ENCODE data around the gene XYLT1. TPM values are rescaled to one million over a fixed set of nuclear protein-coding genes. Genes with fewer than 3 reads are reported as not detected.

The XYLT1 gene
- polyA plus RNA-seq, 1 donor from 2014 or later, result 3.3 TPM

GRCh38 chr16:17433577-17434451, 36.9 kb downstream of the XYLT1 start:
- Histone ChIP-seq H3K9ac (ENCODE audit: low read length) (no peak overlapping the region), H3K36me3 (ENCODE audit: insufficient read depth, low read length) (no peaks in the 10 kb centered on the region), H3K9me2 (ENCODE audit: insufficient read depth, low read length) (no peaks in the 10 kb centered on the region), H3F3A (ENCODE audit: insufficient read depth, low read length, poor library complexity, severe bottlenecking) (no peaks in the 10 kb centered on the region), H3K9me3 (ENCODE audit: low read length) (no peaks in the 10 kb centered on the region), H4K20me1 (ENCODE audit: insufficient read depth) (no peaks in the 10 kb centered on the region), H2AFZ (ENCODE audit: low read depth, low read length) (no peak overlapping the region), H3K4me3 (ENCODE audit: low read length) (no peak overlapping the region), H3K4me2 (ENCODE audit: low read length) (no peak overlapping the region), H3K27me3 (ENCODE audit: insufficient read depth, low read depth, low read length) (no peaks in the 10 kb centered on the region), H3K79me2 (replicated peaks; ENCODE audit: insufficient read depth, low read length) (peaks cover 23% of the 10 kb centered on the region), H3K27ac (ENCODE audit: low read length) (no peak overlapping the region)
- no peak for TF ChIP-seq REST (IDR thresholded peaks at IDR 0.05; ENCODE audit: borderline replicate concordance)
- no peak for TF ChIP-seq EZH2 (IDR thresholded peaks at IDR 0.05; ENCODE audit: borderline replicate concordance, insufficient read depth, low read length, poor library complexity, severe bottlenecking)
- TF ChIP-seq TAF1 (IDR thresholded peaks at IDR 0.05; ENCODE audit: low read depth), result no peak
- TF ChIP-seq EP300 (conservative IDR thresholded peaks at IDR 0.05; ENCODE audit: poor library complexity, severe bottlenecking), result no peak
- TF ChIP-seq MXI1 (conservative IDR thresholded peaks at IDR 0.05; ENCODE audit: poor library complexity, severe bottlenecking), result no peak
- no peak for TF ChIP-seq POLR2AphosphoS5 (IDR thresholded peaks at IDR 0.05)
- no peak for TF ChIP-seq SMC3 (conservative IDR thresholded peaks at IDR 0.05; ENCODE audit: poor library complexity)
- TF ChIP-seq CTCF (IDR thresholded peaks at IDR 0.05; ENCODE audit: poor library complexity, severe bottlenecking), result no peak
- no peak for TF ChIP-seq RAD21 (conservative IDR thresholded peaks at IDR 0.05)

- Histone ChIP-seq H3K9me3 (ENCODE audit: low read length) (no peaks in the 10 kb centered on the region), H3K36me3 (ENCODE audit: insufficient read depth, low read length) (no peaks in the 10 kb centered on the region), H3K4me2 (ENCODE audit: low read length) (no peak overlapping the region), H4K20me1 (ENCODE audit: insufficient read depth) (no peaks in the 10 kb centered on the region), H3F3A (ENCODE audit: insufficient read depth, low read length, poor library complexity, severe bottlenecking) (no peaks in the 10 kb centered on the region), H3K9ac (ENCODE audit: low read length) (no peak overlapping the region), H3K27me3 (ENCODE audit: insufficient read depth, low read depth, low read length) (no peaks in the 10 kb centered on the region), H2AFZ (ENCODE audit: low read depth, low read length) (no peak overlapping the region), H3K4me3 (ENCODE audit: low read length) (no peak overlapping the region), H3K27ac (ENCODE audit: low read length) (no peak overlapping the region), H3K9me2 (ENCODE audit: insufficient read depth, low read length) (no peaks in the 10 kb centered on the region), H3K79me2 (replicated peaks; ENCODE audit: insufficient read depth, low read length) (peaks cover 22% of the 10 kb centered on the region)
- TF ChIP-seq TAF1 (IDR thresholded peaks at IDR 0.05; ENCODE audit: low read depth) (no peak), CTCF (IDR thresholded peaks at IDR 0.05; ENCODE audit: poor library complexity, severe bottlenecking) (no peak), REST (IDR thresholded peaks at IDR 0.05; ENCODE audit: borderline replicate concordance) (no peak), RAD21 (conservative IDR thresholded peaks at IDR 0.05) (no peak), SMC3 (conservative IDR thresholded peaks at IDR 0.05; ENCODE audit: poor library complexity) (no peak), EZH2 (IDR thresholded peaks at IDR 0.05; ENCODE audit: borderline replicate concordance, insufficient read depth, low read length, poor library complexity, severe bottlenecking) (no peak), EP300 (conservative IDR thresholded peaks at IDR 0.05; ENCODE audit: poor library complexity, severe bottlenecking) (no peak), POLR2AphosphoS5 (IDR thresholded peaks at IDR 0.05) (no peak), MXI1 (conservative IDR thresholded peaks at IDR 0.05; ENCODE audit: poor library complexity, severe bottlenecking) (no peak)
Measured at GRCh38 chr16:17432901-17433576, 37.7 kb downstream of the XYLT1 start.
